Adrenal gland (tissue), 12 donors: Measurements from ENCODE around the gene KAZN. TPM values are rescaled to one million over a fixed set of nuclear protein-coding genes. Genes with fewer than 3 reads are reported as not detected.

Experiments used
- DNase-seq, 7 donors: peaks; one replicate each; pipeline ENCODE4 v3.0.0-alpha.2; 2019 to 2020
- H3K27ac ChIP-seq, 5 donors: fragments of 200-600 bp; sonication (generic) in 4 of 5; 1 replicate in 3 of 5; 2 replicates in 2 of 5; pipeline versions ENCODE4 v1.5.1 to v1.8.0; 2016 to 2020; ENCODE audit warnings: mild to moderate bottlenecking in 1 of 5
- H3K27me3 ChIP-seq: fragments of 200-600 bp; 2 replicates; pipeline ENCODE4 v1.8.0; 2021
- H3K36me3 ChIP-seq, 2 donors: fragments of 200-600 bp; replicated peaks in 1 of 2; 1 replicate in 1 of 2; 2 replicates in 1 of 2; pipeline versions ENCODE4 v1.5.1 to v1.8.0; 2018 to 2022
- H3K4me1 ChIP-seq, 2 donors: fragments of 200-600 bp; replicated peaks in 1 of 2; 1 replicate in 1 of 2; 2 replicates in 1 of 2; pipeline versions ENCODE4 v1.5.1 to v1.8.0; 2018 to 2021
- H3K4me3 ChIP-seq, 4 donors: fragments of 200-600 bp; sonication (generic) in 3 of 4; one replicate each; pipeline ENCODE4 v1.5.1; 2016 to 2018
- H3K9me3 ChIP-seq, 3 donors: fragments of 200-600 bp; sonication (generic) in 1 of 3; replicated peaks in 1 of 3; 1 replicate in 2 of 3; 2 replicates in 1 of 3; pipeline versions ENCODE4 v1.5.1 to v1.8.0; 2016 to 2021
- CTCF ChIP-seq, 6 experiments: fragments of 450-650 bp in 4 of 6; fragments of 200-600 bp in 2 of 6; sonication (generic) in 1 of 6; IDR thresholded peaks; 1 replicate in 5 of 6; 2 replicates in 1 of 6; pipeline versions ENCODE4 v1.5.1 to v1.8.0; 2016 to 2021; ENCODE audit warnings: antibody characterized with exemption in 6 of 6, mild to moderate bottlenecking in 2 of 6, moderate library complexity in 1 of 6
- POLR2A ChIP-seq, 2 donors: fragments of 450-650 bp; IDR thresholded peaks; one replicate each; pipeline ENCODE4 v1.6.1; 2017; ENCODE audit warnings: antibody characterized with exemption in 2 of 2, mild to moderate bottlenecking in 2 of 2, moderate library complexity in 1 of 2
- WGBS, 4 donors: extraction: QIAGEN DNeasy Blood & Tissue Kit in 2 of 4; methylation state at CpG; one replicate each; pipeline versions ENCODE4 v1.1.5 to v1.1.7; 2013 to 2017; 5-methylcytosine and 5-hydroxymethylcytosine counted together
- intact Hi-C, 2 donors: fragments of 100-400 bp; cut with DNase I; formaldehyde crosslinking; loops; one replicate each; pipeline versions ENCODE4 v1.14.1 to v1.15.0; 2022 to 2023
- polyA plus RNA-seq, 3 donors: library from polyadenylated mRNA; stranded (reverse); fragments of 200-250 nt in 2 of 3; fragments of 350-450 nt in 1 of 3; fragmentation: Illumina TruSeq in 1 of 3; extraction: RNeasy Lipid Tissue Mini Kit (QIAGEN cat#74804) in 1 of 3; gene quantifications; one replicate each; pipeline ENCODE4 v1.2.3, GENCODE V29; 2013 to 2014
- total RNA-seq, 9 donors: library from RNA; depleted of rRNA in 4 of 9; stranded (reverse); fragments of >200 nt in 4 of 9; fragments of 120-200 nt in 1 of 9; fragmentation: NEBNext Ultra II Directional in 1 of 9; extraction: Animal tissue kit (Norgen Biotek cat#: 25700) in 1 of 9; gene quantifications; one replicate each; pipeline versions ENCODE4 v1.1.0 to v1.2.4, GENCODE V29; 2013 to 2023
- donor health status: healthy with polysubstance abuse.
- donor health status: Bipolar disorder and iron deficiency.
- donor health status: DM: yes; HTN: yes; CAD: no.
- donor health status: DM: no; HTN: no; CAD: no.
- donor health status: DM: no; HTN: no; CAD: no.
- donor health status: DM: yes; HTN: yes; CAD: no.

The KAZN gene
- total and polyA plus RNA-seq, 12 donors = 5.9 to 63.4 (median 29.5) TPM

DNA sequence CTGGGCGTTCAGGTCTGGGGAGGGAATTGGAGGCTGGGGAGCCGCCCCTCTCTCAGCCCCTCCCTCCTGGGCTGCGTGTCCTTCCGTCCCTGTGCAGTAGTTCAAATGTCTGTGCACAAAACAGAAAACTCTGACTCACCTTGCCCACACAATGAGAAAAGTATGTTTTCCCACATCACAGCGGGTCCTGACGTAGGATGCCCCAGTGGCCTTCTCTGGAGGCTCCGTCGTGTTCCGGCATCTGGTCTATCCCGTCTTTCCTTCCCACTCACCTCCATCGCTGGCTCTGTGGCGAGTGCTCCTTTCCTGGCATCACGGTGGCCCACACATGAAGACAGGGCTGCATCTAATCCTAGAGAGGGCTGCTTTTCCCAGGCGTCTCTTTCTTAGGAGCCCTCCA is 224.0 kb downstream of the KAZN start:
- WGBS, 4 donors = 82 to 92% (median 86%) methylated on average over 14 of the region's 14 CpGs
- intact Hi-C loops = no loop called here

DNA sequence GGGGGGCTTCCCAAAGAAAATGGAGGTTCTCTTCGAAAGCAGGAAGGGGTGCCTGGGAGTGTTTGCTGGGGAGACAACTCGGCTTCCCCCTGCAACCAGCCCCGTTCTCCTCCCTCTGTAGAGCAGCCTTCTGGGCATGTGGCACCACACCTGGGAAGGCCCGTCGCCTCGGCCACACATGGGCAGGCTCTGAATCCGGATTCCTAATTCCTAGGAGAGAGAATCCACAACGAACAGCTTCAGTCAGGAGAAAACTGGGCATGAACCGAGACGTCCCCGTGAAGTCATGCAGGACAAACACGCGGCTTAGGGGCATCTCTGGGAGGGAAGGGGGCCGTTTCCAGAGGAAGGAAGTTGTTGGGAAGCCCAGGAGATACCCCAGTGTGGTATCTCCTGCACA is 224.5 kb downstream of the KAZN start:
- no peak overlapping the region for H3K4me3 ChIP-seq
- H3K4me1 ChIP-seq = no peaks in the 10 kb centered on the region
- no peaks in the 10 kb centered on the region for H3K27me3 ChIP-seq
- H3K36me3 ChIP-seq = no peaks in the 10 kb centered on the region
- DNase-seq = no peak
- TF ChIP-seq POLR2A (IDR thresholded peaks at IDR 0.05) (no peak), CTCF (IDR thresholded peaks at IDR 0.05) (no peak)
- intact Hi-C loops = no loop called here
- no peak overlapping the region for H3K27ac ChIP-seq
- 72 to 84% (median 80%) methylated on average over 14 of the region's 14 CpGs for WGBS, 4 donors
- H3K9me3 ChIP-seq = no peaks in the 10 kb centered on the region

More for the DNA sequence above, 224.0 kb downstream of the KAZN start:
- DNase-seq = no peak
- Histone ChIP-seq H3K27me3 (no peaks in the 10 kb centered on the region), H3K27ac (no peak overlapping the region), H3K4me1 (no peaks in the 10 kb centered on the region), H3K4me3 (no peak overlapping the region), H3K36me3 (no peaks in the 10 kb centered on the region), H3K9me3 (no peaks in the 10 kb centered on the region)
- no peak for TF ChIP-seq POLR2A (IDR thresholded peaks at IDR 0.05)
- no peak for TF ChIP-seq CTCF (IDR thresholded peaks at IDR 0.05)

GRCh38 chr1:14824314-14824915 is 225.9 kb downstream of the KAZN start:
- WGBS, 4 donors = 78 to 87% (median 80%) methylated on average over 6 of the region's 6 CpGs
- TF ChIP-seq POLR2A (IDR thresholded peaks at IDR 0.05) = no peak
- TF ChIP-seq CTCF (IDR thresholded peaks at IDR 0.05) = no peak
- Histone ChIP-seq H3K4me1 (no peaks in the 10 kb centered on the region), H3K27ac (no peak overlapping the region), H3K27me3 (no peaks in the 10 kb centered on the region), H3K4me3 (no peak overlapping the region), H3K36me3 (no peaks in the 10 kb centered on the region), H3K9me3 (no peaks in the 10 kb centered on the region)
- no peak for DNase-seq
- intact Hi-C loops = no loop called here

DNA sequence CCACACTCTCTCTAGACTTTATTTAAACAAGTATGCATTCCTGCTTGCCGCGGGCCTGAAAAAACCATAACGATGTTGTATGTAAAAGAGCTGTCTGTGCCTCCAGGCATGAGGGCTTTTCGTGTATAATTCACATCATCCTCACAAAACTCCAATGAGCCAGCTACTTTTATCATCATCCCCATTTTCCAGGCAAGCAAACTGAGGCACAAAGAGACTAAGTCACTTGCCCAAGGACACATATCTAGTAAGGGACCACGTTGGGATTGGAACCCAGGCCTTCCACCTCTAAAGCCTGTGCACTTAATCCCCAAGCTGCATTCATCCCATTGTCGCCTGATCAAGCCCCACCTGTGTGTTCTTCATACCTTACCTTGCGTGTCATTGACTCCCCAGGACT is 226.9 kb downstream of the KAZN start:
- Histone ChIP-seq H3K4me3 (no peak overlapping the region), H3K27ac (no peak overlapping the region), H3K4me1 (no peaks in the 10 kb centered on the region), H3K27me3 (no peaks in the 10 kb centered on the region), H3K9me3 (no peaks in the 10 kb centered on the region), H3K36me3 (no peaks in the 10 kb centered on the region)
- intact Hi-C loops = no loop called here
- TF ChIP-seq CTCF (IDR thresholded peaks at IDR 0.05) = no peak
- no peak for TF ChIP-seq POLR2A (IDR thresholded peaks at IDR 0.05)
- WGBS, 4 donors = 83 to 85% (median 84%) methylated on average over 7 of the region's 7 CpGs
- DNase-seq = no peak
